Astrocyte (in vitro differentiated cells and primary cell): ENCODE results near the gene RETREG1. TPM values are rescaled to one million over a fixed set of nuclear protein-coding genes. Genes with fewer than 3 reads are reported as not detected.
"Not testable (repeated sequence)": the region's sequence is repeated elsewhere in the genome, so short reads cannot be mapped to it uniquely, and the experiment has no call there.

Experiments
- DNase-seq: peaks from one replicate; pipeline ENCODE4 v3.0.0-alpha.2; 2010; ENCODE audit warnings: low read depth
- FAIRE-seq: peaks from 2 replicates; lab custom pipeline; 2011; peaks lifted over from hg19 to GRCh38; lab: Jason Lieb, UNC
- H2AFZ ChIP-seq: 2 replicates; pipeline ENCODE4 v1.6.0; 2012; ENCODE audit warnings: low read depth, low read length, inconsistent platforms
- H3K27ac ChIP-seq: 2 replicates; pipeline ENCODE4 v1.5.1; 2011; ENCODE audit warnings: low read depth, low read length, inconsistent platforms
- H3K27me3 ChIP-seq: 2 replicates; pipeline ENCODE4 v1.6.0; 2011; ENCODE audit warnings: low read length, inconsistent platforms; ENCODE audit not compliant: insufficient read depth
- H3K36me3 ChIP-seq: 2 replicates; pipeline ENCODE4 v1.5.1; 2011; ENCODE audit warnings: low read length, inconsistent platforms; ENCODE audit not compliant: insufficient read depth
- H3K4me1 ChIP-seq: 2 replicates; pipeline ENCODE4 v1.5.1; 2011; ENCODE audit warnings: low read length, inconsistent platforms; ENCODE audit not compliant: insufficient read depth
- H3K4me2 ChIP-seq: 2 replicates; pipeline ENCODE4 v1.6.0; 2012; ENCODE audit warnings: low read length, inconsistent platforms
- H3K4me3 ChIP-seq: 2 replicates; pipeline ENCODE4 v1.5.1; 2011; ENCODE audit warnings: low read depth, mild to moderate bottlenecking, low read length, inconsistent platforms; ENCODE audit not compliant: insufficient read depth
- H3K79me2 ChIP-seq: 2 replicates; pipeline ENCODE4 v1.6.0; 2012; ENCODE audit warnings: mild to moderate bottlenecking, low read length, inconsistent platforms; ENCODE audit not compliant: insufficient read depth
- H3K9ac ChIP-seq: 2 replicates; pipeline ENCODE4 v1.6.0; 2012; ENCODE audit warnings: mild to moderate bottlenecking, low read length, inconsistent platforms
- H3K9me3 ChIP-seq: 2 replicates; pipeline ENCODE4 v1.5.1; 2012; ENCODE audit warnings: low read depth, mild to moderate bottlenecking, low read length, inconsistent platforms; ENCODE audit not compliant: insufficient read depth
- H4K20me1 ChIP-seq: 2 replicates; pipeline ENCODE4 v1.6.0; 2012; ENCODE audit warnings: low read length, inconsistent platforms; ENCODE audit not compliant: insufficient read depth
- H3K27ac Mint-ChIP-seq: one replicate; pipeline ENCODE4 v1.8.0; 2021; ENCODE audit warnings: mild to moderate bottlenecking, mixed read lengths; ENCODE audit not compliant: unreplicated experiment
- H3K27me3 Mint-ChIP-seq: one replicate; pipeline ENCODE4 v1.8.0; 2021; ENCODE audit warnings: low read depth, mixed read lengths; ENCODE audit not compliant: unreplicated experiment
- H3K36me3 Mint-ChIP-seq: one replicate; pipeline ENCODE4 v1.8.0; 2021; ENCODE audit warnings: low read depth, mixed read lengths; ENCODE audit not compliant: unreplicated experiment
- H3K4me1 Mint-ChIP-seq: one replicate; pipeline ENCODE4 v1.8.0; 2021; ENCODE audit warnings: low read depth, mixed read lengths; ENCODE audit not compliant: unreplicated experiment
- H3K4me3 Mint-ChIP-seq: one replicate; pipeline ENCODE4 v1.8.0; 2021; ENCODE audit warnings: mild to moderate bottlenecking, moderate library complexity, mixed read lengths; ENCODE audit not compliant: unreplicated experiment
- H3K9me3 Mint-ChIP-seq: one replicate; pipeline ENCODE4 v1.8.0; 2021; ENCODE audit warnings: mild to moderate bottlenecking, mixed read lengths; ENCODE audit not compliant: unreplicated experiment
- CTCF ChIP-seq: IDR thresholded peaks from 2 replicates; pipeline ENCODE4 v1.5.1; 2011; ENCODE audit warnings: low read depth, mild to moderate bottlenecking, inconsistent platforms, low read length, moderate library complexity; ENCODE audit not compliant: insufficient read depth
- EZH2 ChIP-seq: IDR thresholded peaks from 2 replicates; pipeline ENCODE4 v1.6.1; 2012; ENCODE audit warnings: mild to moderate bottlenecking, low read length, inconsistent platforms; ENCODE audit not compliant: insufficient read depth
- total RNA-seq: library from RNA; stranded (reverse); gene quantifications from 2 replicates; pipeline ENCODE4 v1.2.1, GENCODE V29; 2021

RETREG1 gene
- total RNA-seq, 1 donor from 2014 or later = 0.98 TPM

- DNase-seq (no peak), FAIRE-seq (no peak)
- Mint-ChIP-seq H3K9me3 (no peaks in the 10 kb centered on the region), H3K27me3 (peaks cover 5% of the 10 kb centered on the region), H3K36me3 (no peaks in the 10 kb centered on the region), H3K4me1 (no peaks in the 10 kb centered on the region), H3K4me3 (no peak overlapping the region), H3K27ac (no peak overlapping the region)
- Histone ChIP-seq H3K27me3 (no peaks in the 10 kb centered on the region), H3K9ac (no peak overlapping the region), H3K4me3 (no peak overlapping the region), H2AFZ (no peak overlapping the region), H3K79me2 (no peaks in the 10 kb centered on the region), H3K4me1 (no peaks in the 10 kb centered on the region), H3K36me3 (no peaks in the 10 kb centered on the region), H3K9me3 (no peaks in the 10 kb centered on the region), H3K27ac (no peak overlapping the region), H4K20me1 (no peaks in the 10 kb centered on the region), H3K4me2 (no peak overlapping the region)
- TF ChIP-seq EZH2 = no peak
- no peak for TF ChIP-seq CTCF
Observed at GRCh38 chr5:16656561-16657191, 39.9 kb upstream of the RETREG1 start.

GRCh38 chr5:16654647-16655334, 38.0 kb upstream of the RETREG1 start:
- H3K27me3 Mint-ChIP-seq = peaks cover 5% of the 10 kb centered on the region
- no peak overlapping the region for H3K9ac ChIP-seq
- no peaks in the 10 kb centered on the region for H3K9me3 Mint-ChIP-seq
- no peaks in the 10 kb centered on the region for H3K27me3 ChIP-seq
- H4K20me1 ChIP-seq = no peaks in the 10 kb centered on the region
- no peaks in the 10 kb centered on the region for H3K9me3 ChIP-seq
- no peak overlapping the region for H2AFZ ChIP-seq
- H3K4me3 ChIP-seq = no peak overlapping the region
- no peak for DNase-seq
- TF ChIP-seq EZH2 = no peak
- TF ChIP-seq CTCF = no peak
- H3K4me1 Mint-ChIP-seq = no peaks in the 10 kb centered on the region
- no peak overlapping the region for H3K4me3 Mint-ChIP-seq
- no peak for FAIRE-seq
- H3K79me2 ChIP-seq = no peaks in the 10 kb centered on the region
- H3K36me3 Mint-ChIP-seq = no peaks in the 10 kb centered on the region
- H3K27ac ChIP-seq = no peak overlapping the region
- no peaks in the 10 kb centered on the region for H3K4me1 ChIP-seq
- H3K4me2 ChIP-seq = no peak overlapping the region
- H3K36me3 ChIP-seq = no peaks in the 10 kb centered on the region
- H3K27ac Mint-ChIP-seq = no peak overlapping the region

- not testable (repeated sequence) for H3K4me2 ChIP-seq, H4K20me1 ChIP-seq, H3K9ac ChIP-seq, H3K27me3 Mint-ChIP-seq, H3K27ac ChIP-seq, H3K36me3 Mint-ChIP-seq, H3K36me3 ChIP-seq, DNase-seq, H3K27me3 ChIP-seq, H3K79me2 ChIP-seq, H3K27ac Mint-ChIP-seq, H2AFZ ChIP-seq, H3K9me3 Mint-ChIP-seq, H3K4me3 Mint-ChIP-seq, H3K9me3 ChIP-seq, H3K4me3 ChIP-seq, H3K4me1 ChIP-seq, H3K4me1 Mint-ChIP-seq, FAIRE-seq
Observed at GRCh38 chr5:16648739-16649138, 31.9 kb upstream of the RETREG1 start.
